ENCODE data around the gene PPA2. TPM values are rescaled to one million over a fixed set of nuclear protein-coding genes. Genes with fewer than 3 reads are reported as not detected.
"Not testable (repeated sequence)": the region's sequence is repeated elsewhere in the genome, so short reads cannot be mapped to it uniquely, and the experiment has no call there.

Gene PPA2
- total RNA-seq, 4 donors from 2014 or later, result 85.4 to 170 (median 113) TPM

DNA sequence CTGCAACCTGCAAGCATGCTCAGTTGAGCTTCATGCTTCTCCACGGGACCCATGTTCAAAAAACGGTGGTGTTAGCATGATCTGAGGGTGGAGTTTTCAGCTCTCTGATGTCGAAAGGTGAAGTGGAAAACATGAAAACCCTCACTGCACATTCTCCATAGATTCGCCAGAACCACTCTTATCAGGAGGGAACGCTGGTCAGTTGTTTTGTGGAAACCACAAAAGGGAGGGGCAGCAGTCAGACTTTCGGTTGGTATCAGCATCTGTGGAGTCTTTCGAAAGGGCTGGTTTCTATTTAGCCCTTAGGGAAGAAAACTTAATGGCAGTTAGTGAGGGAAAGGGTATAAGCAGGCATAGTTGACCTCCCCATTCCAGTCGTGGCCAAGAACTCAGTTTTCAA, 12.6 kb downstream of the PPA2 start:
- TF ChIP-seq POLR2AphosphoS5 (IDR thresholded peaks at IDR 0.05) (no peak), POLR2A (IDR thresholded peaks at IDR 0.05) (no peak), EP300 (IDR thresholded peaks at IDR 0.05) (no peak)
- TF ChIP-seq, protein P1, sequence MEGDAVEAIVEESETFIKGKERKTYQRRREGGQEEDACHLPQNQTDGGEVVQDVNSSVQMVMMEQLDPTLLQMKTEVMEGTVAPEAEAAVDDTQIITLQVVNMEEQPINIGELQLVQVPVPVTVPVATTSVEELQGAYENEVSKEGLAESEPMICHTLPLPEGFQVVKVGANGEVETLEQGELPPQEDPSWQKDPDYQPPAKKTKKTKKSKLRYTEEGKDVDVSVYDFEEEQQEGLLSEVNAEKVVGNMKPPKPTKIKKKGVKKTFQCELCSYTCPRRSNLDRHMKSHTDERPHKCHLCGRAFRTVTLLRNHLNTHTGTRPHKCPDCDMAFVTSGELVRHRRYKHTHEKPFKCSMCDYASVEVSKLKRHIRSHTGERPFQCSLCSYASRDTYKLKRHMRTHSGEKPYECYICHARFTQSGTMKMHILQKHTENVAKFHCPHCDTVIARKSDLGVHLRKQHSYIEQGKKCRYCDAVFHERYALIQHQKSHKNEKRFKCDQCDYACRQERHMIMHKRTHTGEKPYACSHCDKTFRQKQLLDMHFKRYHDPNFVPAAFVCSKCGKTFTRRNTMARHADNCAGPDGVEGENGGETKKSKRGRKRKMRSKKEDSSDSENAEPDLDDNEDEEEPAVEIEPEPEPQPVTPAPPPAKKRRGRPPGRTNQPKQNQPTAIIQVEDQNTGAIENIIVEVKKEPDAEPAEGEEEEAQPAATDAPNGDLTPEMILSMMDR (IDR thresholded peaks at IDR 0.05), result no peak
- no peak overlapping the region for H3K27ac ChIP-seq
- H3K27me3 ChIP-seq, result no peaks in the 10 kb centered on the region
- no peak overlapping the region for H3K4me3 ChIP-seq
- no peaks in the 10 kb centered on the region for H3K4me1 ChIP-seq
- no peak for DNase-seq (ENCODE audit: low spot score in 2 of 2)
- WGBS, result 78% methylated on average over 8 of the region's 8 CpGs
- H3K36me3 ChIP-seq, result peaks cover 11% of the 10 kb centered on the region
- H3K9me3 ChIP-seq, result no peaks in the 10 kb centered on the region

DNA sequence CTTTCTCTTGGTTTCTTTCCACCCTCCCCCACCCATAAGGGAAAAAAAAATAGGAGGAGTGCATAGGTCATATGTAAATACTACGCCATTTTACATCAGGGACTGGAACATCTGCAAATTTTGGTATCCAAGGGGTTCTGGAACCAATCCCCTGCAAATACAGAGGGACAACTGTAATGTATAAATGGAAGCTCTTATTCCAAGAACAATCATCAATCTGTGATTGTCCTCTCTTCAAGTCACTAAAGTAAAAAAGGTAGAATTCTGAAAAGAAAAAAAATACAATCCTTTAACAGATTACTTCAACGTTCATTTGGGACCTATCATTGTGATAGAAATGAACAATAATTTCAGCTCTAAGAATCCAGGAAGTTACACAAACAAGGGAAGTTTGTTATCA, 13.6 kb downstream of the PPA2 start:
- Histone ChIP-seq H3K36me3 (peaks cover 11% of the 10 kb centered on the region), H3K27ac (no peak overlapping the region), H3K4me1 (no peaks in the 10 kb centered on the region), H3K9me3 (no peaks in the 10 kb centered on the region), H3K4me3 (no peak overlapping the region), H3K27me3 (no peaks in the 10 kb centered on the region)
- TF ChIP-seq EP300 (IDR thresholded peaks at IDR 0.05) (no peak), POLR2AphosphoS5 (IDR thresholded peaks at IDR 0.05) (no peak), POLR2A (IDR thresholded peaks at IDR 0.05) (no peak)
- TF ChIP-seq, protein P1 (IDR thresholded peaks at IDR 0.05), result no peak
- WGBS, result 80% methylated on average over 2 of the region's 2 CpGs
- no peak for DNase-seq (ENCODE audit: low spot score in 2 of 2)

DNA sequence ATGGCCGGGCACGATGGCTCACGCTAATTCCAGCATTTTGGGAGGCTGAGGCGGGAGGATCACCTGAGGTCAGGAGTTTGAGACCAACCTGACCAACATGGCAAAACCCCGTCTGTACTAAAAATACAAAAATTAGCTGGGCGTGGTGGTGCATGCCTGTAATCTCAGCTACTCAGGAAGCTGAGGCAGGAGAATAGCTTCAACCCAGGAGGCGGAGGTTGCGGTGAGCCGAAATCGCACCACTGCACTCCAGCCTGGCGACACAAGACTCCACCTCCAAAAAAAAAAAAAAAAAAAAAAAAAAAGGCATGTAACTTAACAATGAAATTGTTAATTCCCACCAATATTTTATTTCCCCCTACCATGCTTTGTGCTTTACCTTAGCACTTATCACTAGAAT, 15.3 kb downstream of the PPA2 start:
- not testable (repeated sequence) for H3K4me1 ChIP-seq; H3K27ac ChIP-seq; DNase-seq (ENCODE audit: low spot score in 2 of 2); H3K9me3 ChIP-seq; H3K4me3 ChIP-seq; H3K27me3 ChIP-seq; H3K36me3 ChIP-seq
- WGBS, result 90% methylated on average over 11 of the region's 11 CpGs

GRCh38 chr4:105458001-105458400, 15.9 kb downstream of the PPA2 start:
- H3K4me1 ChIP-seq, result no peaks in the 10 kb centered on the region
- TF ChIP-seq POLR2AphosphoS5 (IDR thresholded peaks at IDR 0.05), result no peak
- no peak for TF ChIP-seq POLR2A (IDR thresholded peaks at IDR 0.05)
- no peak for DNase-seq (ENCODE audit: low spot score in 2 of 2)
- H3K4me3 ChIP-seq, result no peak overlapping the region
- no peak overlapping the region for H3K27ac ChIP-seq
- H3K27me3 ChIP-seq, result no peaks in the 10 kb centered on the region
- H3K36me3 ChIP-seq, result peaks cover 7% of the 10 kb centered on the region
- H3K9me3 ChIP-seq, result no peaks in the 10 kb centered on the region
- WGBS, result 68% methylated on average over 1 of the region's 1 CpG

- Histone ChIP-seq H3K36me3 (peaks cover 12% of the 10 kb centered on the region), H3K9me3 (no peaks in the 10 kb centered on the region), H3K4me1 (no peaks in the 10 kb centered on the region), H3K27me3 (no peaks in the 10 kb centered on the region), H3K4me3 (no peak overlapping the region), H3K27ac (no peak overlapping the region)
- WGBS, result 85% methylated on average over 2 of the region's 2 CpGs
- no peak for DNase-seq (ENCODE audit: low spot score in 2 of 2)
- no peak for TF ChIP-seq POLR2AphosphoS5 (IDR thresholded peaks at IDR 0.05)
- TF ChIP-seq POLR2A (IDR thresholded peaks at IDR 0.05), result no peak
- TF ChIP-seq EP300 (IDR thresholded peaks at IDR 0.05), result no peak
- TF ChIP-seq, protein P1 (IDR thresholded peaks at IDR 0.05), result no peak
Observed at GRCh38 chr4:105455998-105456397, 17.9 kb downstream of the PPA2 start.

DNA sequence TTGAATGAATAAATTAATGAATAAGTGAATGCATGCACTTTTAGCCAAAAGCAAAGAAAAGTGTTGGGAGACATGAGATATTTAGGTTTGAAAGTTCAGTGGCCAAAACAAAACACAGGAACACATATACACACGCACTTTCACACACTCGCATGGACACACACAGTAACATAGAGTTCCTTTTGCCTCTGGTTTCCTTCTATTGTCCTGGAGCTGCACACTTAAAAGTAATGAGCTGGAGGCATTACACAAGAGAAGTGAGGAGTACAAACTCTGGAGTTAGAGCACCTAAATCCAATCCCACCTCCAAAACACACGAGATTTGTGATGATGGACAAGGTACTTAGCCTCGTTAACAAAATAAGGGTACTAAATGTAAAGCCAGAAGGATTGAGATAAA, 18.7 kb downstream of the PPA2 start:
- H3K27me3 ChIP-seq, result no peaks in the 10 kb centered on the region
- 93% methylated on average over 4 of the region's 4 CpGs for WGBS
- H3K36me3 ChIP-seq, result peaks cover 12% of the 10 kb centered on the region
- TF ChIP-seq POLR2AphosphoS5 (IDR thresholded peaks at IDR 0.05) (no peak), EP300 (IDR thresholded peaks at IDR 0.05) (no peak), POLR2A (IDR thresholded peaks at IDR 0.05) (no peak)
- TF ChIP-seq, protein P1 (IDR thresholded peaks at IDR 0.05), result no peak
- H3K4me1 ChIP-seq, result no peaks in the 10 kb centered on the region
- no peak overlapping the region for H3K4me3 ChIP-seq
- no peaks in the 10 kb centered on the region for H3K9me3 ChIP-seq
- no peak for DNase-seq (ENCODE audit: low spot score in 2 of 2)
- no peak overlapping the region for H3K27ac ChIP-seq

Data from suprapubic skin (tissue), 4 donors.